Type B pancreatic cell (in vitro differentiated cells): ENCODE results near the gene PMVK. TPM values are rescaled to one million over a fixed set of nuclear protein-coding genes. Genes with fewer than 3 reads are reported as not detected.
"Not testable (repeated sequence)": the region's sequence is repeated elsewhere in the genome, so short reads cannot be mapped to it uniquely, and the experiment has no call there.

Experiments
- DNase-seq: peaks from one replicate; pipeline ENCODE4 v3.0.0; 2021; ENCODE audit warnings: mixed read lengths; ENCODE audit not compliant: unreplicated experiment; ENCODE audit errors: extremely low spot score
- H3K27ac Mint-ChIP-seq: 2 replicates; pipeline ENCODE4 v1.8.0; 2021; ENCODE audit warnings: mild to moderate bottlenecking, mixed read lengths
- H3K27me3 Mint-ChIP-seq: 2 replicates; pipeline ENCODE4 v1.8.0; 2021; ENCODE audit warnings: mixed read lengths
- H3K36me3 Mint-ChIP-seq: 2 replicates; pipeline ENCODE4 v1.8.0; 2021; ENCODE audit warnings: mixed read lengths
- H3K4me1 Mint-ChIP-seq: one replicate; pipeline ENCODE4 v1.8.0; 2021; ENCODE audit warnings: mixed read lengths; ENCODE audit not compliant: unreplicated experiment
- H3K4me3 Mint-ChIP-seq: 2 replicates; pipeline ENCODE4 v1.8.0; 2021; ENCODE audit warnings: mild to moderate bottlenecking, mixed read lengths
- H3K9me3 Mint-ChIP-seq: 2 replicates; pipeline ENCODE4 v1.8.0; 2021; ENCODE audit warnings: mixed read lengths
- CTCF ChIP-seq: fragments of 200-600 bp; sonication (generic); conservative IDR thresholded peaks from 2 replicates; pipeline ENCODE4 v1.5.0; 2021; ENCODE audit warnings: antibody characterized with exemption, mild to moderate bottlenecking
- total RNA-seq: library from RNA; stranded (reverse); gene quantifications from 2 replicates; pipeline ENCODE4 v1.2.1, GENCODE V29; 2021; ENCODE audit warnings: low replicate concordance

The PMVK gene
- total RNA-seq, 1 donor from 2014 or later, result 30.3 TPM

- H3K4me1 Mint-ChIP-seq, result no peaks in the 10 kb centered on the region
Measured at GRCh38 chr1:154910851-154911250, 25.7 kb downstream of the PMVK start.

GRCh38 chr1:154908937-154909336 is 27.6 kb downstream of the PMVK start:
- Mint-ChIP-seq H3K4me1 (no peaks in the 10 kb centered on the region), H3K4me3 (no peak overlapping the region), H3K9me3 (peaks cover 5% of the 10 kb centered on the region), H3K27me3 (no peaks in the 10 kb centered on the region), H3K27ac (no peak overlapping the region), H3K36me3 (no peaks in the 10 kb centered on the region)
- TF ChIP-seq CTCF, result no peak
- DNase-seq, result no peak

More at GRCh38 chr1:154910851-154911250, 25.7 kb downstream of the PMVK start:
- H3K4me3 Mint-ChIP-seq, result no peak overlapping the region
- H3K9me3 Mint-ChIP-seq, result peaks cover 5% of the 10 kb centered on the region
- DNase-seq, result no peak
- no peaks in the 10 kb centered on the region for H3K36me3 Mint-ChIP-seq
- no peak for TF ChIP-seq CTCF
- no peaks in the 10 kb centered on the region for H3K27me3 Mint-ChIP-seq
- no peak overlapping the region for H3K27ac Mint-ChIP-seq

- not testable (repeated sequence) for H3K4me1 Mint-ChIP-seq, H3K27ac Mint-ChIP-seq, H3K9me3 Mint-ChIP-seq, DNase-seq, H3K27me3 Mint-ChIP-seq, H3K4me3 Mint-ChIP-seq, H3K36me3 Mint-ChIP-seq
Measured at GRCh38 chr1:154908129-154908528, 28.4 kb downstream of the PMVK start.

- no peak for DNase-seq
- peak; percentile 14 for TF ChIP-seq CTCF
- Mint-ChIP-seq H3K9me3 (peaks cover 5% of the 10 kb centered on the region), H3K27ac (no peak overlapping the region), H3K27me3 (no peaks in the 10 kb centered on the region), H3K4me1 (no peaks in the 10 kb centered on the region), H3K36me3 (no peaks in the 10 kb centered on the region), H3K4me3 (no peak overlapping the region)
Measured at GRCh38 chr1:154906621-154907081, 29.9 kb downstream of the PMVK start.

- H3K4me3 Mint-ChIP-seq, result no peak overlapping the region
- H3K4me1 Mint-ChIP-seq, result no peaks in the 10 kb centered on the region
- H3K9me3 Mint-ChIP-seq, result peaks cover 5% of the 10 kb centered on the region
- TF ChIP-seq CTCF, result no peak
- H3K27me3 Mint-ChIP-seq, result peaks cover 3% of the 10 kb centered on the region
- DNase-seq, result no peak
- no peaks in the 10 kb centered on the region for H3K36me3 Mint-ChIP-seq
- H3K27ac Mint-ChIP-seq, result no peak overlapping the region
Measured at GRCh38 chr1:154902938-154903566, 33.5 kb downstream of the PMVK start.

- no peaks in the 10 kb centered on the region for H3K4me1 Mint-ChIP-seq
Measured at GRCh38 chr1:154901591-154901990, 34.9 kb downstream of the PMVK start.

More at GRCh38 chr1:154901591-154901990, 34.9 kb downstream of the PMVK start:
- no peaks in the 10 kb centered on the region for H3K9me3 Mint-ChIP-seq
- H3K27ac Mint-ChIP-seq, result no peak overlapping the region
- H3K36me3 Mint-ChIP-seq, result no peaks in the 10 kb centered on the region
- peaks cover 4% of the 10 kb centered on the region for H3K27me3 Mint-ChIP-seq
- no peak for TF ChIP-seq CTCF
- DNase-seq, result no peak
- H3K4me3 Mint-ChIP-seq, result no peak overlapping the region
